ENCODE measurements around the gene COL16A1. TPM values are rescaled to one million over a fixed set of nuclear protein-coding genes. Genes with fewer than 3 reads are reported as not detected.

The COL16A1 gene
- total RNA-seq, 2 donors from 2014 or later: 10.1 to 15.8 TPM

DNA sequence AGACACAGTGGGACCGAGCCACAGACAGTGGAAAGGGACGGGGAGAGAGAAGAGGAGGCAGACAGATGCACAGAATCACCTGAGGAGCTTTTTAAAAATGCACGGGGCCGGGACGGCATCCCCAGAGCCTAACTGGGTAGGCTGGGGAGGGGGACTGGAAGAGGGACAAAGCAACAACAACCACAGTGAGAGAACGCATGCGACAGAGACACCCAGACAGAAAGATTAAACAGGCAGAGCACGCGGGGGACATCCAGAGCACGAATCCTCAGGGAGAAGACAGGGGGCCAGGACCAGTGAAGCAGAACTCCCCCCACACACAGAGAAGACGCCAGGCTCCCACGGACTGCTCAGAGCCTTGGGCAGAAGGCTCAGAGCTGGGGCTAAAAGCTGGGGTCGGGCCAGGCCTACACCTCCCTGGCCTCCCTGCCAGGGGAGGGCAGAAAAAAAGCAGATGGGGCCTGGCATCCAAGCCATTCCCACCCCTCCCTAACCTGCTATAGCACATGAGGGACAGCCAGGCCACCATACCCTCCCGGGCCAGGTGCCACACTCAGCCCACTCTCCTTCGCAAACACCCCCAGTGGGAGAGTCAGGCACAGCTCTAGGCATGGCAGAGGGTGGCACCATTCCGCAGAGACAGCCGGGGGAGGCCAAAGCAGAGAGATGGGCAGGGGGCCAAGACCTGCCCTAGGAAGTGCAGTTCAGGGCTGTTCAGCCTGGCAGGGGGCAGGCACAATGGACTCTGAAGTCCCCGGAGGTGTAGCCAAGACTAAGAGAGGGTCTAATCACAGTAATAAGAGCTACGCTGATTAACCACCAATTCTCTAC, 29.8 kb upstream of the COL16A1 start:
- Histone ChIP-seq H3K4me3 (no peak overlapping the region), H3K36me3 (replicated peaks in 1 of 2; ENCODE audit: insufficient read depth in 1 of 2, low read depth in 2 of 2) (no peaks in the 10 kb centered on the region), H3K9me3 (no peaks in the 10 kb centered on the region), H3K4me1 (no peaks in the 10 kb centered on the region), H3K27ac (no peak overlapping the region), H3K27me3 (no peaks in the 10 kb centered on the region)
- DNase-seq (no peak), ATAC-seq (no peak)
- 73 to 81% methylated on average over 16 to 18 of the region's 19 CpGs for WGBS, 2 donors
- intact Hi-C loops (cut with DNase I): no loop called here
- TF ChIP-seq POLR2A (IDR thresholded peaks at IDR 0.05) (no peak), CTCF (IDR thresholded peaks at IDR 0.05) (no peak)

DNA sequence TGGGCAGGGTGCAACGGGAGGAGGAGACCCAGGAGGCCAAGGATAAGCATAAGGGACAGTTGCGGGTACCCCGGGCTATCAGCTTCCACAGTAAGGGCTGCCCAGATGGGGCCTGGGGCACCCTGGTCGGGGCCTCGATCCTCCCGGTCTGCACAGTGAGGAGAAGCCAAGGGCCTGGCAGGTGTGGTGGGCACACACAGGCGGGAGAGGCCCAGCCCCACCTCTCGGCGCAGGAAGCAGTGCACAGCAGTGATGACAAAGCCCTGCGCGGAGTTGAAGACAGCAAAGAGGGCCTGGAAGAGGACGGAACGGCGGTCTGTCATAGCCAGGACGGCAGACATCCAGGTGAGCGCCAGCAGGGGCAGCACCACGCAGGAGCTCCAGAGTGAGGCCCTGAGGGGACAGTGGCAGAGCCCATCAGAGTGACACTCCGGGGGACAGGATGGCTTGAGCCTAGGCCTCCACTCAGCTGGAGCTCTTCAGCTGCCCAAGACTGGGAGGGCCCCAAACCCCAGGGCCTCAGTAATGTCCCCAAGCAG, 29.0 kb upstream of the COL16A1 start:
- ATAC-seq (no peak), DNase-seq (no peak)
- Histone ChIP-seq H3K9me3 (no peaks in the 10 kb centered on the region), H3K27me3 (no peaks in the 10 kb centered on the region), H3K27ac (no peak overlapping the region), H3K36me3 (replicated peaks in 1 of 2; ENCODE audit: insufficient read depth in 1 of 2, low read depth in 2 of 2) (no peaks in the 10 kb centered on the region), H3K4me3 (no peak overlapping the region), H3K4me1 (no peaks in the 10 kb centered on the region)
- WGBS, 2 donors: 82 to 86% methylated on average over 13 to 18 of the region's 18 CpGs
- intact Hi-C loops (cut with DNase I): no loop called here
- TF ChIP-seq POLR2A (IDR thresholded peaks at IDR 0.05): no peak
- no peak for TF ChIP-seq CTCF (IDR thresholded peaks at IDR 0.05)

- DNase-seq: no peak
- Histone ChIP-seq H3K4me3 (no peak overlapping the region), H3K36me3 (replicated peaks in 1 of 2; ENCODE audit: insufficient read depth in 1 of 2, low read depth in 2 of 2) (no peaks in the 10 kb centered on the region), H3K27ac (no peak overlapping the region), H3K27me3 (no peaks in the 10 kb centered on the region), H3K9me3 (no peaks in the 10 kb centered on the region), H3K4me1 (no peaks in the 10 kb centered on the region)
- ATAC-seq: no peak
- 60 to 68% methylated on average over 2 to 3 of the region's 6 CpGs for WGBS, 2 donors
- intact Hi-C loops (cut with DNase I): no loop called here
- TF ChIP-seq POLR2A (IDR thresholded peaks at IDR 0.05) (no peak), CTCF (IDR thresholded peaks at IDR 0.05) (no peak)
These were observed 28.5 kb upstream of the COL16A1 start for GRCh38 chr1:31732343-31732742.

GRCh38 chr1:31731049-31731565, 27.3 kb upstream of the COL16A1 start:
- no peaks in the 10 kb centered on the region for H3K27me3 ChIP-seq
- intact Hi-C loops (cut with DNase I): no loop called here
- TF ChIP-seq CTCF (IDR thresholded peaks at IDR 0.05) (no peak), POLR2A (IDR thresholded peaks at IDR 0.05) (no peak)
- 86 to 88% methylated on average over 5 to 10 of the region's 12 CpGs for WGBS, 2 donors
- H3K27ac ChIP-seq: no peak overlapping the region
- ATAC-seq (no peak), DNase-seq (no peak)
- H3K36me3 ChIP-seq (replicated peaks in 1 of 2; ENCODE audit: insufficient read depth in 1 of 2, low read depth in 2 of 2): no peaks in the 10 kb centered on the region
- H3K4me3 ChIP-seq: no peak overlapping the region
- H3K9me3 ChIP-seq: no peaks in the 10 kb centered on the region
- no peaks in the 10 kb centered on the region for H3K4me1 ChIP-seq
